Right renal cortex interstitium (tissue), 3 donors: ENCODE data around the gene NOTCH1. TPM values are rescaled to one million over a fixed set of nuclear protein-coding genes. Genes with fewer than 3 reads are reported as not detected.

Experiments used
- DNase-seq, 3 donors: peaks; one replicate each; pipeline ENCODE4 v3.0.0-alpha.2; 2013; ENCODE audit warnings: low read depth in 3 of 3, low spot score in 2 of 3
- polyA plus RNA-seq, 3 donors: library from polyadenylated mRNA; unstranded; fragments of 120-200 nt; gene quantifications; one replicate each; pipeline ENCODE4 v1.2.1, GENCODE V29; 2013; ENCODE audit not compliant: insufficient read length in 3 of 3

The NOTCH1 gene
- polyA plus RNA-seq, 3 donors: 21.0 to 24.5 (median 22.3) TPM

DNA sequence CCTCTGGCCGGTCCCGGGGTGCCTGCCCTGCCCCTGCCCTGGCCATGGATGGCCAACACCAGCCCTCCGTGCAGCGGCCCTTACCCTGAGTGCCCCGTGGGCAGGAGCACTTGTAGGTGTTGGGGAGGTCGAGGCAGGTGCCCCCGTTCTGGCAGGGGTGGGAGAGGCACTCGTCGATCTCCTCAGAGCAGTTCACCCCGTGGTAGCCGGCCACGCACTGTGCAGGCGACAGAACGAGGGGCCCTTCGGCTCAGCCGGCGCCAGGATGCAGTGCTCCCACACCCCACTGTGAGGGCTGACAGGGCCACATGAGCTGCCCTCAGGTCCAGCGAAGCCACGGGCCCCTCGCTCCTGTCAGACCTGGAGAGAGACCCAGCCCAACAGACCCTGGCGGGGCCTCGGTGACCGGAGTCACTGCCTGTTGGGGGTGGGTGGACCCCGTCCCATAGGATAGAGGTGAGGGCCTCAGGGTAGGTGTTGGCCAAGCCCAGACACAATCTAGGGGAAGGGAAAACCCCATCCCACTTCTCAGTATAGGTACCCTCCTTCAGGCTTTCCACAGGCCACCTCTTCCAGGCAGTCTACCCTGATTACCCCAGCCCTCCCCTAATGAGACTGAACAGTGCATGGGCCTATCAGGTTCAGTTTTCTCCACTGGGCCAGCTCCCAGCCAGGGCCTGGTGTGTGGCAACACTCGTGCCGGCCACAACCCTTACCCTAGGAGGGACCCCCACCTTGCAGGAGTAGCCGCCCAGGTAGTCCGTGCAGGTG is 38.4 kb downstream of the NOTCH1 start:
- no peak for DNase-seq

DNA sequence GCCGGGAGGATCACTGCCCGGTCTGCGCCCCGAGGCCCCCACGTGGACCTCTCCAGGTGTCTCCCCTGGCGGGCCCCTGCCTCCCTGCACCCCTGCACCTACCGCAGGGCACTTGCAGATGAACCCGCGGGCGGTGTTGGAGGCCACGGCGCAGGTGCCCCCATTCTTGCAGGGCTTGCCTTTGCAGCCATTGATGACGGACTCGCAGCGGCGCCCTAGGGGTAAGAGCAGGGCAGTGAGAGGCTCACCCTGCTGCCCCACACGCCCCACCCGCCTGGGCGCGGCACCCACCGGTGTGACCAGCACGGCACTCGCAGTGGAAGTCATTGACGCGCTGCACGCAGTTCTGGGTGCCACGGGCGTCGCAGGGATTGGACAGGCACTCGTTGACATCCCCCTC is 39.4 kb downstream of the NOTCH1 start:
- no peak for DNase-seq

DNA sequence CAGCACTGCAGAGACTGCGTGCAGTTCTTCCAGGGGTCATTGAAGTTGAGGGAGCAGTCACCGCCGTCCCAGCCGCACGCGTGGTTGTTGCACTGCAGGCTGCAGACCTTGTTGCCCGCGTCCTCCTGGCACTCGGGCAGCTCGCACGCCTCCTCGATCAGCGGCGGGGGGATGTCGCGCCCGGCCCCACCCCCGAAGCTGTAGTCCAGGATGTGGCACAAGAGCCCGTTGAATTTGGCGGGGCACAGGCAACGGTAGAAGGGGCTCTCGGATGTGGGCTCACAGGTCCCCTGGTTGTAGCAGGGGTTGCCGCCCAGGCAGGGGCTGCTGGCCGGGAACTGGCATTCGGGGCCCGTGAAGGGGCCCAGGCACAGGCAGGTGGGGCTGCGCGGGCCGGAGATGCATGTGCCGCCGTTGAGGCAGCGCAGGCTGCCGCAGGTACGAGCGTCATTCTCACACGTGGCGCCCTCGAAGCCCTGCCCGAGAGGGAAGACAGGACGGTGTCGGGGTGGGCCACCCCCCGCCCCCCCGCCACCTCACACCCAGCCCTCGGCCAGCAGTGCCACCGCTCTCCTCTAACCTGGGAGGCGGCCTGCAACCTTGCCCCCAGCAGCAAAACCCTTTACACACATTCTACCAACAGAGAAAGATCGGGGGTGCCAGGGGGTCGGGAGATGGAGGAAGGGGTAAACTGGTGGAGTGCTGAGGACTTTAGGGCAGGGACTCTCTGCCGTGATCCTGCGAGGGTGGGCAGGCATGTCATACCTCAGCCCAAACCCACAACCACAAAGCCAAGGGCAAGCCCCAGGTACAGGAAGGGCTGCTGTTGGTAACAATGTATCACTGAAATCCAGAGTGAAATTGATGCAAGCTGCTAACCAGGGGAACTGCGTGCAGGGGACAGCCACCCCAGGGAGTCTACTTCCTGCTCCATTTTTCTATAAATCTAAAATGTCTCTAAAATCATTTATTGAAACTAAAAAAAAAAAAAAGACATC is 40.1 kb downstream of the NOTCH1 start:
- no peak for DNase-seq

DNA sequence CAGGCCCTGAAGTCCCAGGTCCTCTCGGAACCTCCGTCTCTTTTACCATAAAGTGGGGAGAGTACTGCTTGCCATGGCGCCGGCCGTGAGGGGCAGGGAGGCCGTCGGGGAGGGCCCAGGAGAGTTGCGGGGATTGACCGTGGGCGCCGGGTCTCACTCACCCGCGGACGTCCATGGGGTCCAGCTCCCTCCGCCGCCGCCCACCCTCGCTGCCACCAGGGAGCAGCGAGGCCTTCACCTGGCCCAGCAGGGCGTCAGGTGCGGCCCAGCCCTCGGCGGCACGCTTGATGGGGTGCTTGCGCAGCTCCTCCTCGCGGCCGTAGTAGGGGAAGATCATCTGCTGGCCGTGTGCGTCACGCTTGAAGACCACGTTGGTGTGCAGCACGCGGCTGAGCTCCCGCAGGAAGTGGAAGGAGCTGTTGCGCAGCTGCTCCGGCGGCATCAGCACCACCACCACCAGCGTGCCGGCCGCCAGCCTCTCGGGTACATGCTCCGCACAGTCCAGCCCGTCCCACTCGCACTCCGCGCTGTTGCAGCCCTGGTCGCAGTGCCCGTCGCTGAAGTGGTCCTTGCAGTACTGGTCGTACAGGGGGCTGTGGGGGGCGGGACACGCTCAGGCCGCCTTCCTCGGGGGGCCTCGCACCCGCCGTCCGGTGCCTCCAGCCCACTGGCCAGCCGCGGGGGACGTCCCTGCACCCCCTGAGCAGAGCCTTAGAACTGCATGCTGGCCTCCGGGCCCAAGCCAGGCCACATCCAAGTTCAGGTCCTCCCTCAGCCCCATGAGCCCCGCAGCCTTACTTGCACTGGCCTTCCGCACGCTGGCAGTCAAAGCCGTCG is 41.1 kb downstream of the NOTCH1 start:
- DNase-seq: no peak

DNA sequence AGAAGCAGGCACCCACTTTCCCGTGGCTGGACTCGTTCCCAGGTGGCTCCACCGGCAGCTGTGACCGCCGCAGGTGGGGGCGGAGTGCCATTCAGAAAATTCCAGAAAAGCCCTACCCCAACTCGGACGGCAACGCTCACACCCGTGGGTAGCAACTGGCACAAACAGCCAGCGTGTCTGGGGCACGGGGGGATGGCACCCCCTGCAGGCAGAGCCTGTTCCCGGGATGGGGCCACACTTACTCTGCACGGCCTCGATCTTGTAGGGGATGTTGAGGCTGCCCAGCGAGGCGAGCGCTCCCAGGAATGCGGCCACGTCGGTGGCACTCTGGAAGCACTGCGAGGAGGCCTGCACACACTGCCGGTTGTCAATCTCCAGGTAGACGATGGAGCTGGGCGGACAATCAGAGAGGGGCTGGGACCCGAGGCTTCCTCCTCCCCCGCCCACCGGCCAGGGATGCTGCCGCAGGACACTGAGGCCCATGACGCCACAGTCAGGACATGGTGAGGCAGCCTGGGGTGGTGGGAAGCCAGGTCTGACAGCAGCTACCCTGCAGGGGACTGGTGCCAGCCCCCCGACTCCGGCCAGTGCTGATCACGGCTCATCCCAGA is 42.8 kb downstream of the NOTCH1 start:
- no peak for DNase-seq

DNA sequence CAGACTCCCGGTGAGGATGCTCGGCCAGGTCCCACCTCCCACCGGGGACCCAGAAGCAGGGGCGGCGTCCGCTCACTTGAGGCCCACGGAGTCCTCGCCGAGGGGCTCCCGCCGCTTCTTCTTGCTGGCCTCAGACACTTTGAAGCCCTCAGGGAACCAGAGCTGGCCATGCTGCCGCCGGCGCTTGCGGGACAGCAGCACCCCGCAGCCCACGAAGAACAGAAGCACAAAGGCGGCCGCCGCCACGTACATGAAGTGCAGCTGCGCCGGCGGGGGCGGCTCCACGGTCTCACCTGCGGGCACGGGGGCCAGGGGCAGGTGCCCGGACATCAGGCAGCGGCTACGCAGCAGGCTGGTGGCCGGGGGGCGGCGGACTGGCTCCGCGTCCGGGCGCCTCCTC is 43.7 kb downstream of the NOTCH1 start:
- DNase-seq: no peak

DNA sequence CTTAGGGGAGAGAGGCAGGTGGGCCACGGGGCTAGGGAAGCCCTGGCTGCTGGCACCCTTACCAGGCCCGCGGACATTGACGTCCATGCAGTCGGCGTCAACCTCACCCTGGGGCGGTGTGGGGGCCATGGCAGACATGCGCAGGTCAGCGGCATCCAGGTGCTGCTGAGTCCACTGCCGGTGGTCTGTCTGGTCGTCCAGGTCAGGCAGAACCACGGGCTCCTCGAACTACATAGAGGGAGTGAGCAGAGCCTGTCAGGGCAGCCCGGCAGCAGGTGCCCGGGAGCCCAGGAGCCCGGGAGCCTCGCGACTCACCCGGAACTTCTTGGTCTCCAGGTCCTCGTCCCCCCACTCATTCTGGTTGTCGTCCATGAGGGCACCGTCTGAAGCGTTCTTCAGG is 44.2 kb downstream of the NOTCH1 start:
- no peak for DNase-seq

DNA sequence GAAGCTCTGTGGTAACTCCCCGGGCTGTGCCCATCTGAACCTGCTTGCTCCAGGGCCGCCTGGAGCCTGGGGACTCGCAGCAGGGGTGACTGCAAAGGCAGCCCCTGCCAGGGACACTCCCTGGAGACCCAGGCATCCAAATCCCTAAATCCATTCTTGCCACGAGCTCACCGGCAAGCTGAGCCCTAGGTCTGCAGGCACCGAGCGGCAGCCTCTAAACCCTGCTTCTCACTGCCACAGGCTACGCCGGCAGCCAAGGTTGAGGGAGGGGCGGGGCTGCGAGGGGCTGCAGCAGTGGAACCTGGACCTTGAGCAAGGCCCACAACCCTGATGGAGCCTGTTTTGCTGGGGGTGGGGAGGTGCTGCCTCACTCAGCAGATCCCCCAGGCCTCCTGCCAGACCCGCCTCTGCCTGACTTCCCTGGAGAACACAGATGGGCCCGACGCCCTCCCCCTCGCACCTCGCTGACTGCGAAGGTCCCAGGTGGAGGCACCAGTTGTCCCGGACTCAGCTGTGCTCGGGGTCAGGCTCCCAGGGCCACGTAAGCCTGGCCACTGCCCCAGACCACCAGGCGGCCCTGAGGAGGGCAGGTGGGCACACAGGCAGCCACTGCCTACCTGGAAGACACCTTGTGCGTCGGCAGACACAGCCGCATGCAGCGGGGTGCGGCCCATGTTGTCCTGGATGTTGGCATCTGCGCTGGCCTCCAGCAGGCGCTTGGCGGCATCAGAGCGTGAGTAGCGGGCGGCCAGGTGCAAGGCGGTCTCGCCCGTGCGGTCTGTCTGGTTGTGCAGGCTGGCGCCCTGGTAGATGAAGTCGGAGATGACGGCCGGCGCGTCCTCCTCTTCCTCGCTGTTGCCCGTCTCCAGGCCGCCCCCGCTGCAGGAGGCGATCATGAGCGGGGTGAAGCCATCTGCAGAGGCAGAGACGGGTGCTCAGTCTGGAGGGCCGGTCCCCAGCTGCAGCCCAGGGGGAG is 45.6 kb downstream of the NOTCH1 start:
- no peak for DNase-seq

DNA sequence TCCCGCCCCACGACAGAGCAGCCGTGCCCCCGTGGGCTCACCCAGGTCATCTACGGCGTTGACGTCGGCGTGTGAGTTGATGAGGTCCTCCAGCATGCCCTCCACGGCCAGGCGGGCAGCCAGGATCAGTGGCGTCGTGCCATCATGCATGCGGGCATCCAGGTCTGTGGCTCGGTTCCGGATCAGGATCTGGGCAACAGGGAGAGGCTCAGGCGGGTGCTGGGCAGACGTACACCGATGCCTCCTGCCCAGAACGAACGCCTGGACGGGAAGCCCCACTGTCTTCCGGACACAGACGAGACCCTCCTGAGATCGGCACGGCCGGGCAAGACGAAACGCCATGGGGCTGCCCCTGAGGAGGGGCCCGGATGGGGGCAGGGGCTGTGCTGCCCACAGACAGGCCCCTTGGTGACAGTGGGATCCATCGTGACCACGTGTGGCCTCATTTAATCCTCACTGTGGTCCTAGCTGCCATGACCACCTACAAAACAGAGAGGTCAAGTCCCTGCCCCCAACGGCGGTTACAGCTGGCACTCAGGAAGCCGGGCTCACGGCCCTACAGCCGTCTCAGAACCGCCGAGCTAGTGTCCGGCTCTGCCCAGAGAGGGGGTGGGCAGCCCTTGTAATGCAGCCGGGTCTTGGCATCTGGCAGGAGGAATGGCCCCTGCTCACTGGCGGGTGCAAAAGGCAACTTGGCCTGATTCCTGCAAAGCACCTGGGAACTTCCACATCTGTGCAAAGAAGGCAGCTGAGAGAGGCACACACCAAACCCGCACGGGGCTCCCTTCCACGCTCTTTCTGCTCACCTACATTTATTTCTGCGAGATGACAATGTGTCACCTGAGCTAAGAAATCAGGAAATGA is 46.5 kb downstream of the NOTCH1 start:
- DNase-seq: no peak

DNA sequence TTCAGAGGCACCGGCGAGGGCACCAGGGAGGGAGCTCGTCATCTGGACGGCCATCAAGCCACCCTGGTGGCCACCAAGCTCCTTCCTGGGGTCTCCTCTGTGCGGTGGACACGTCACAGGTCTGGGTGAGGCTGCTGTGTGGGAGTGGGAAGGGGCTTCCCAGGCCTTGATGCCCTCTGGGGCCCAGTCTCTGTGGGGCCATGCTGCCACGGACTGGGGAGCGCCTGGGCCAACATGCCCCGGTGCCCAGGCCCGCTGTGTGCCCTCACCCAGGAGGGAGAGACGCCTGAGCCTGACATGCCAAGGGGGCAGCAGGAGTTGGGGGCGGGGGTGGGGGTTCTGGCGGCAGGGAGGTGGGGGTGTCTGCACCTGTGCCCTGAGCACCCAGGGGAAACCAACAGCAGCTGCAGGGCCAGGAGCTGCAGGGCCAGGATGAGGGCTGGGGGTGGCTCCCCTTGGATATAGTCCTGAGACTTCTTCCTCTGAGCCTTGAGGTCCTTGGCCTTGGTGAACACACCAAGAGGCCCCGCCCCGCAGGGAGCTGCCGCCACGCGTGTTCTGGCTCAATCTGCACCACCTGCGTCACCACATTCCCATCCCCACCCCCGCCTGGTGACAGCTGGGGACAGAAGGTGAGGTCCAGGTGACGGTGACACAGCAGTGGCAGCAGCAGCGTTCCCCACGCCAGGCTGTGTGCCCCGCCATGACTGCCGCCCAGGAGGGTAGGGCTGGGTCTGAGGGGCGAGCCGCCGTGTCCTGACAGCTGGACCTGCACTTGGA is 47.7 kb downstream of the NOTCH1 start:
- DNase-seq: no peak

DNA sequence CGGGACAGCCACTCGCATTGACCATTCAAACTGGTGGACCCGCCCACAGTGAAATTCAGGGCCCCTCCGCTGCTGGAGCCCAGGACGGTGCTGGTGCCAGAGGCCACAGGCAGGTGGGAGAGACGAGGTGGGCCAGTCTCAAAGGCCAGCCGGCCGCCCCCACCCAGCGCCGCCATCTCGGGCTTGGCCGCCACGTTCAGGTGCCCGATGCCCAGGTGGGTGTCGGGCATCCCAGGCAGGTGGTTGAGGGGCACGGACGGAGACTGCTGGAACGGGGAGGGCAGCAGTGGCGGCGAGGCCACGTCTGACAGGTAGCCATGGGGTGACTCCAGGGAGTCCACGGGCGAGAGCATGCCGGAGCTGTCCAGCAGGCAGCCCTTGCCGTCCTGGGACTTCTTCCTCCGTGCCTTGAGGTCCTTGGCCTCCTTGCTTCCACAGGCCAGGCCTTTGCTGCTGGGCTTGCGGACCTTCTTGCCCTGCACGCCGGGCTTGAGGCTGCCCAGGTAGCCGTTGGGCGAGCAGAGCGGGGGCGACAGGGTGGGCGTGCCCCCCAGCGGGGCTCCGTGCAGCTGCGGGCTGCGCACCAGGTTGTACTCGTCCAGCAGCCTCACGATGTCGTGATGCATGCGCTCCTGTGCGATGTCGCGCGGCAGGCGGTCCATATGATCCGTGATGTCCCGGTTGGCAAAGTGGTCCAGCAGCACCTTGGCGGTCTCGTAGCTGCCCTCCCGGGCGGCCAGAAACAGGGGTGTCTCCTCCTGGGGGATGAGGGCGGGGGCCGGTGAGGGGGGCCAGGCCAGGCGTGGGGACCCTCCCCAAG is 48.8 kb downstream of the NOTCH1 start:
- no peak for DNase-seq

DNA sequence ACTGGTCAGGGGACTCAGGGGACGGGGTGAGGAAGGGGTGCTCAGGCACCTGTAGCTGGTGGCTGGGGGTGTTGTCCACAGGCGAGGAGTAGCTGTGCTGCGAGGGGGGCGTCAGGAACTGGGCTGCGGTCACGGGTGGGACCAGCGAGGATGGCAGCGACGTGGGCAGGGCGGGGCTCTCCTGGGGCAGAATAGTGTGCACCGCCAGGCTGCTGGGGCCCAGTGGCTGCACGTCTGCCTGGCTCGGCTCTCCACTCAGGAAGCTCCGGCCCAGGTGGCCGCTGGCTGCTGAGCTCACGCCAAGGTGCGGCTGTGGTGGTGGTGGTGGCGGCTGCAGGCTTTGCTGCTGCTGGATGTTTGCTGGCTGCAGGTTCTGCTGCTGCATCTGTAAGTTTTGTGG is 49.7 kb downstream of the NOTCH1 start:
- no peak for DNase-seq

DNA sequence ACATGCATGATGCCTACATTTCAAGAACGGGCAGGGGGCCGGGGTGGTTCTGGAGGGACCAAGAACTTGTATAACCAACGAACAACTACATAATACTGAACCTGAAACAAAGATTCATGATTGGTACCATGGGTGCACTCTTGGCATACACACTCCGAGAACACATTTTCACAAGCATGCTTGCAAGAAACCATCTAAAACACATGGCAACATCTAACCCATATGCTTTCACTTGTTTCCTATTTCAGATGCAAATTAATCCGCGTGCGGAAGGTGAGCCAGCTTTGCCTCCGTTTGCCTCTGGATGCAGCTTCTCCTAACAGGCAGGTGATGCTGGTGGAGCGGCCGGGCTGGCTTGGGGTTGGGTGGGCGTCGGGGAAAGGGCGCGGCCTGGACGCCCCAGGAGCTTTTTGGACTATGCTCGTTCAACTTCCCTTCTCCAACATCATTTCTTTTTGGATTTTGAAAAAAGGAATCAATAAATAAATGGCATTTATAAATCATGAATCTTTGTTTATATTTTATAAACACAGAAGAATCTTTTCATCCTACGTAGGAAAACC is 50.5 kb downstream of the NOTCH1 start:
- DNase-seq: no peak

DNA sequence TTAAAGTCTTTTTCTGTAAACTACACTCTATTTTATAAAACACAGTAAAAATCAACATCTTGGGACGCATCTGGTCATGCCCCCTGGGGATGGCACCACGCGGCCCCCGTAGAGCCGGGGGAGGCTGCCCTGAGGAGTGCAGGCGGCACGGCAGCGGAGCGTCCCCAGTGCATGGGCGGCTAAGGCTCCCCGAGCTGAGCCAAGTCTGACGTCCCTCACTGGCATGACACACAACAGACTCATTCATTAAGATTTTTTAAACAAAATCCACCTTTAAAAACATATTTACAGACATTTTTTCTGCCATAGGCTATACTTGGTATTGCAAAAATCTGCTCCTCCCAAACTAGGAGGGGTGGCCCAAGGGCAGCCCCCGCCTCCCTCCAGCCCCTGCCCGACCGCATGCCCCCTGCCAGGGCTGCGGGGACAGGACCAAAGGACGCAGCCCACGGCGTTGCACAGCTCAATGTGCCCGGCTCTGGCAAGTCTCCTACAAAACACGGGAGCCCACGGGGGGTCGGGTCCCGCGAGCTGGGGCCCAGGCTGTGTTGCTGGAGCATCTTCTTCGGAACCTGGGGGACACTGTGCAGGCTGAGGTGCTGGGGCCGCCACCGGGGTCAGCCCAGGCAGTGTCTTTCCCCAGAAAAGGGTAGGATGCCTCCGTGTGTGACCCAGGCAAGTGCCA is 51.2 kb downstream of the NOTCH1 start:
- DNase-seq: no peak

DNA sequence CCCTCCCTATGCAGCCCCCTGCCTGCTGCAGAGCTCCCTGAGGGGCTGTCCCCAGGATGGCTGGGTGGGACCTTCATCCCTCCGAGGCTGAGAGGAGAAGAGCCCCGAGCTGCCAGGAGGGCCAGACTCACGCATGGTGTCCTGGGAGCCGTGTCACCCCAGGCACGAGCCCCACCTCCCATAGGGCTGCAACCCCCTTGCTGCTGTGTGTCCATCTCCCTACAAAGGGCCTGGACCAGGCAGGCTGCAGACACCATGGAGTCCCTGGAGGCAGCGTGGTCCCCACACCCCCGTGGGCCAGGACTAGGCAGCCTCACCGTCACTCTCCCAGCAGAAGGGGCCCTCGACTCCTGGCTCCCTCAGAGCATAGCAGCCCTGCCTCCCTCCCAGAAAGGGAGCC is 51.8 kb downstream of the NOTCH1 start:
- no peak for DNase-seq

DNA sequence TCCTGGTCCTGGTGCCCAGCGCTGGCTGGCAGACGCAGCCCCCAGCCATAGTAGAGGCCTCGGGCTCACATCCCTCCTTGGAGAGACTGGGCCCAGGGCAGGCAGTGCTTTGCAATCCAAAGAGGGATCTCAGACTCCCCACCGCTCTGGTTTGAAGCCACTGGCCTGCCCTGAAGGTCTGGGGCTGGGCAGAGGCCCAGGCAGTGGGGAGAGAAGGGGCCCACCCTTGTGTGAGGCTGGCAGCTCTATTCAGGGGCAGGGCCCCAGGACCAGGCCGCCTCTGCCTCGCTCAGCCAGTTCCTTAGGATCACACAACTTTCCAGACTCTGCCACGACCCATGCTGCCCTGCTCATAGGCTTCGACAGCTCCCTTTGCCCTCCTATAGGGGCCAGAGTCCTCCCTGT is 52.3 kb downstream of the NOTCH1 start:
- no peak for DNase-seq
